Measurements from ENCODE around the gene NTSR1.
"Not testable (repeated sequence)": the region's sequence is repeated elsewhere in the genome, so short reads cannot be mapped to it uniquely, and the experiment has no call there.

Gene NTSR1

GRCh38 chr20:62674370-62674769 is 34.3 kb upstream of the NTSR1 start:
- DNase-seq (ENCODE audit: low read depth, low spot score): no peak

GRCh38 chr20:62675156-62675876 is 33.3 kb upstream of the NTSR1 start:
- no peak for DNase-seq (ENCODE audit: low read depth, low spot score)

DNA sequence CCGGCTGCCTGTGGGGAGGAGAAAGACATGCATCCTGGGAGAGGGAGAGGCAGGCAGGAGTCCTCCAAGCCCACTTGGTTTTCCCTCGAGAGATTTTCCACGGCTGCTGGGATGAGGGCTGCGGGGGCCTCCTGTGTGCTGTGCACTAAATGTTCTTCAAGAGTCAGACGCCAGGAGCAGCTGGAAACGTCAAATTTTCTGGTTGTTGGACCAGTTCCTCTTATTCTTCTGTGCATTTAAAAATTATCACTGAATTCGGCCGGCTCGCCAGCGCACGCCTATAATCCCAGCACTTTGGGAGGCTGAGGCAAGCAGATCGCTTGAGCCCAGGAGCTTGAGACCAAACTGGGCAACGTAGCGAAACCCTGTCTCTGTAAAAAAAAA is 32.8 kb upstream of the NTSR1 start:
- DNase-seq (ENCODE audit: low read depth, low spot score): no peak

DNA sequence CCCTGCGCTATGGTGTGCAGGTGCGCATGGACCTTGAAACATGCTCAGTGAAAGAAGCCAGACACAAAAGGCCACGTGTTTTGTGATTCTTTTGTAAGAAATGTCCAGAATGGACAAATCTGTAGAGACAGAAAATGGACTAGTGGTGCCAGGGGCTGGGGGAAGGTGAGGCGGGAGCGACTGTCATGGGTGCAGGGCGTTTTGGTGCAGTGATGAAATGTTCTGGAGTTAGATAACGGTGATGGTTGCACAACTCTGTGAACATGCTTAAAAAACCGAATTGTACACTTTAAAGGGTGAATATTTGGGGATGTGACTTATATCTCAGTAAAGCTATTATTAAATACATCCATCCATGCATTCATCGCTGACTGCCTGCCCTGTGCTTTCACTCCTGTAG is 31.7 kb upstream of the NTSR1 start:
- no peak for DNase-seq (ENCODE audit: low read depth, low spot score)

- DNase-seq (ENCODE audit: low read depth, low spot score): no peak
These were observed 31.0 kb upstream of the NTSR1 start for GRCh38 chr20:62677678-62678077.

GRCh38 chr20:62678553-62678952 is 30.1 kb upstream of the NTSR1 start:
- no peak for DNase-seq (ENCODE audit: low read depth, low spot score)

- DNase-seq (ENCODE audit: low read depth, low spot score): no peak
These were observed 28.6 kb upstream of the NTSR1 start for GRCh38 chr20:62679978-62680589.

GRCh38 chr20:62682912-62683517 is 25.6 kb upstream of the NTSR1 start:
- DNase-seq (ENCODE audit: low read depth, low spot score): no peak

GRCh38 chr20:62683660-62684322 is 24.8 kb upstream of the NTSR1 start:
- DNase-seq (ENCODE audit: low read depth, low spot score): not testable (repeated sequence)

GRCh38 chr20:62684981-62685380 is 23.7 kb upstream of the NTSR1 start:
- DNase-seq (ENCODE audit: low read depth, low spot score): no peak

GRCh38 chr20:62685781-62686555 is 22.7 kb upstream of the NTSR1 start:
- peak; percentile 75 for DNase-seq (ENCODE audit: low read depth, low spot score)

- no peak for DNase-seq (ENCODE audit: low read depth, low spot score)
These were observed 21.5 kb upstream of the NTSR1 start for GRCh38 chr20:62686869-62687830.

GRCh38 chr20:62688083-62688482 is 20.6 kb upstream of the NTSR1 start:
- no peak for DNase-seq (ENCODE audit: low read depth, low spot score)

DNA sequence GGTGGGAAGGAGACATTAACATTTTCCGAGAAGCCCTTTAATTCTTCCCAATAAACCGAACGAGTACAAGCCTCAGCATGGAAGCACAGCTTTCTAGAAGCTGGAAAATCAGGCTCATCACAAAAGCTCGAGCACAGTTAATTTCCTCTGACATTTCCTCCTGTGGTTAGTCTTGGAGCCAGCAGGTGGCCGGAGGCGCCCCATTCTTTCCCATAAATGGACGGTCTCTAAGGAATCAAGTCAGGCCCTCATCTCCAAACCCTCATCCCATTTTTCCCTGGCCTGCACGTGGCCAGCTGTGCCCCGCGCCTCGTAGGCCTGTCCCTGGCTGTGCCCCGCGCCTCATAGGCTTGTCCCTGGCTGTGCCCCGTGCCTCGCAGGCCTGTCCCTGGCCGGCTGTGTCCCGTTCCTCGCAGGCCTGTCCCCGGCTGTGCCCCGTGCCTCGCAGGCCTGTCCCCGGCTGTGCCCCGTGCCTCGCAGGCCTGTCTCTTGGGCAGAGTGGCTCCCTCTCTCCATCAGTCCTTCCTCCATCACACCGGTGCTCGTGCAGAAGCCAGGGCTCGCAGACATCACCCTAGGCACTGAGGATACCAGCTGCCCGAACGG is 19.7 kb upstream of the NTSR1 start:
- DNase-seq (ENCODE audit: low read depth, low spot score): peak; percentile 19

- no peak for DNase-seq (ENCODE audit: low read depth, low spot score)
These were observed 18.8 kb upstream of the NTSR1 start for GRCh38 chr20:62689861-62690260.

GRCh38 chr20:62690261-62690820 is 18.3 kb upstream of the NTSR1 start:
- DNase-seq (ENCODE audit: low read depth, low spot score): no peak

DNA sequence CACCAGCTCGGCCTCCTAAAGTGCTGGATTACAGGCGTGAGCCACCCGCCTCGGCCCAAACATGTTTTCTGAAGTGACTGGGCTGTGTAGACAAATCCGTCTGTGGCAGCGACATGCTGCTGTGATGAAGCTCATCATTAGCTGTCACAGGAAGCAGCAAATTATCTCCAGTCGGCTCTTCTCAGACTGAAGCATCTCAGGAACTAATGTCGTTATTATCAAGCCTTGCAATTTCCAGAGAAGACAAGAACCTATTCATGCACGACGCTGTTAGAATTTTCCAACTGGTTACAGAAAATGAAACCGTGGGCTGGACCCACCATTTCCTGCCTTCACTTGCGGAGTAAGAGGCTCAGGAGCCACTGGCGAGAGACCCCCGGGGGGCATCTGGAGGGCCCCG is 17.1 kb upstream of the NTSR1 start:
- no peak for DNase-seq (ENCODE audit: low read depth, low spot score)

DNA sequence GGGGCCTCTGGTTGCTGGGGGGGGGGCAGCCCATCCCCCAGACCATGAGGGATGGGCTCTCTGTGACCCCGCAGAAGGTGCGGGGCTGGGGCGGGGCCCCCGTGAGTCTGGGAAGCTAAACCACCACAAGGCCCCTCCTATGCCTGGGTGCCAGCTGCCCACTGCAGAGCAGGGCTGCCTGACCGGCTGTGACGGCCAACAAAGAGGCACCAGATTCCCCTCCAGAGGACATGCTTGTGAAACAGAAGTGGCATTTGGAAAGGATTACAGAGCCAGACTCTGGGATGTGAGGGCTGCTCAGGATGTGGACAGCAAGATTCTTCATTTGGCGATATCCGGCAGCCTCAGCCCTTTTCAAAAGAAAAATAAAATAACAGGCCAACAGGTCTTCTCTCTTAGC is 16.5 kb upstream of the NTSR1 start:
- DNase-seq (ENCODE audit: low read depth, low spot score): no peak

DNA sequence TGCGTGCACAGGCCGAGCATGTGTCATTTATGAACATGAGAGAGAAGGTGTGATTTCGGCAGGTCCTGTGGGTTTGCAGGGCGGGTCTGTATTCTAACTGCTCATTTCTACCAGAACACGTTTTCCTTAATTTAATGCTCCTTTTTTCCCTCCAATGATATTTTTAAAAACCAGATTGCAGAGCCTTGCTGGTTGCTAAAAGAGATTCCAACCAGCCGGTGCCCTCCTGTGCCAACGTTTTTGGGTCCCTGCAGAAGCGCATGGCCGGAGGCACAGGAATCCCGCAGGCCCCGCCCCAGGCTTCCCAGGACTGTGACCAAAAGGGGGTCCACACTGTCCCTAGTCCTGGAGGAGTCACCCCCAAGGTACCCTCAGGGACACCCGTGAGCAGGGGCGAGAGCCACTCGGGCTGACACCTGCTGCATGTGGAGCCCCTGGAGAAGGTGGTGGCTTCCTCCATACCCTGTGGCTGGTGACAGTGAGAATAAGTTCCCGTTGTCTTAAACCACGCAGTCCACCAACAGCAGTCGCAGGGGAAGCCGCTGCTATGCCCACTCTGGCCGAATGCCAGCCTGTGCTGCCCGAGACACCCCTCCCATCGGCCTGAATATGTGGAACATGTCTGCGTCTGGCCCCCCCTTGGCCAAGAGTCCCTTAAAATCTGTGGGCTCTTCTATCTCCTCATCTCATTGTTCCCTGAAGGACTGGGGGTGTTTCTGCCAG is 15.7 kb upstream of the NTSR1 start:
- DNase-seq (ENCODE audit: low read depth, low spot score): no peak

All from ELF-1 (cell line).